Smooth muscle cell (in vitro differentiated cells): Measurements from ENCODE around the gene APBB2. TPM values are rescaled to one million over a fixed set of nuclear protein-coding genes. Genes with fewer than 3 reads are reported as not detected.

Experiments used
- DNase-seq: peaks from one replicate; lab custom pipeline; 2025; ENCODE audit not compliant: unreplicated experiment; lab: John Stamatoyannopoulos, UW
- H2AFZ ChIP-seq: fragments of 200-600 bp; sonication (generic); 2 replicates; pipeline ENCODE4 v1.6.0; 2016; ENCODE audit warnings: antibody characterized with exemption, low read depth, mild to moderate bottlenecking
- H3F3A ChIP-seq: fragments of 200-600 bp; sonication (generic); 2 replicates; pipeline ENCODE4 v1.6.0; 2017; ENCODE audit warnings: antibody characterized with exemption, low read depth
- H3K27ac ChIP-seq: fragments of 200-600 bp; sonication (generic); 2 replicates; pipeline ENCODE4 v1.5.1; 2016; ENCODE audit warnings: low read depth, mild to moderate bottlenecking
- H3K27me3 ChIP-seq: fragments of 200-600 bp; sonication (generic); 2 replicates; pipeline ENCODE4 v1.6.1; 2016; ENCODE audit warnings: low read depth, mild to moderate bottlenecking
- H3K36me3 ChIP-seq: fragments of 200-600 bp; sonication (generic); 2 replicates; pipeline ENCODE4 v1.5.1; 2016; ENCODE audit warnings: low read depth
- H3K4me1 ChIP-seq: fragments of 200-600 bp; sonication (generic); 2 replicates; pipeline ENCODE4 v1.5.1; 2016; ENCODE audit warnings: low read depth
- H3K4me2 ChIP-seq: fragments of 200-600 bp; sonication (generic); 2 replicates; pipeline ENCODE4 v1.6.0; 2016; ENCODE audit warnings: mild to moderate bottlenecking
- H3K4me3 ChIP-seq: fragments of 200-600 bp; sonication (generic); 2 replicates; pipeline ENCODE4 v1.5.1; 2016; ENCODE audit warnings: mild to moderate bottlenecking
- H3K79me2 ChIP-seq: fragments of 200-600 bp; sonication (generic); 2 replicates; pipeline ENCODE4 v1.6.0; 2016; ENCODE audit warnings: low read depth, mild to moderate bottlenecking
- H3K9ac ChIP-seq: fragments of 200-600 bp; sonication (generic); 2 replicates; pipeline ENCODE4 v1.6.0; 2016; ENCODE audit warnings: low read depth
- H3K9me3 ChIP-seq: fragments of 200-600 bp; sonication (generic); replicated peaks from 2 replicates; pipeline ENCODE4 v1.5.1; 2016; ENCODE audit warnings: low read depth
- H4K20me1 ChIP-seq: fragments of 200-600 bp; sonication (generic); 2 replicates; pipeline ENCODE4 v1.6.0; 2016; ENCODE audit warnings: low read depth
- CTCF ChIP-seq: fragments of 200-600 bp; sonication (generic); IDR thresholded peaks from 2 replicates; pipeline ENCODE4 v1.5.1; 2017; ENCODE audit warnings: borderline replicate concordance, mild to moderate bottlenecking, antibody characterized with exemption; ENCODE audit not compliant: insufficient read depth, poor library complexity, severe bottlenecking
- WGBS: methylation state at CpG from one replicate; pipeline ENCODE4 v1.1.7; 2016; ENCODE audit warnings: low lambda C conversion rate; 5-methylcytosine and 5-hydroxymethylcytosine counted together
- polyA plus RNA-seq: library from polyadenylated mRNA; unstranded; fragments of >200 nt; fragmentation: Nextera tagmentation; extraction: Ambion mirVana; gene quantifications from 2 replicates; pipeline ENCODE4 v1.2.1, GENCODE V29; 2016
- total RNA-seq: library from RNA; depleted of rRNA; stranded (reverse); fragments of >200 nt; gene quantifications from 2 replicates; pipeline ENCODE4 v1.2.3, GENCODE V29; 2014

Gene APBB2
- total and polyA plus RNA-seq, 2 experiments from 2014 or later, result 22.1 to 60.9 TPM

DNA sequence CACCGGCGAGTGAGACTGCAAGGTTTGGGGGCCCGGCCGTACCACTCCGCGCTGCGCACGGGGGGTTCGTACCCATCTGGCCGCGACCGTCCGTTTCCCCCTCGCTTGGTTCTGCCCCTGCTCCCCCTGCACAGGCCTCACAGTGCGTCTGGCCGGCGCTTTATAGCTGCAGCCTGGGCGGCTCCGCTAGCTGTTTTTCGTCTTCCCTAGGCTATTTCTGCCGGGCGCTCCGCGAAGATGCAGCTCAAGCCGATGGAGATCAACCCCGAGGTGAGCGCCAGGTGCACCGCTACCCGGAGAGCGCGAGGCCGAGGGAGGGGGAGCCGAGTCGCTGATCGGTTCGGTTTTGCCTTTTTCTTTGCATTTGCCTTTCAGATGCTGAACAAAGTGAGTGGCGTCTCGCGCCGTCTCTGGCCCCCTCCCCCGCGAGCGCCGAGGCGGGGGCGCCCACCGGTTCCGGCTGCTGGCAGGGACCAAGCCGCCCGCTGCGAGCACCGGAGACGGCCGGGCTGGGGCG lies 42.5 kb upstream of the APBB2 start, which contains the start of gene UCHL1:
Gene UCHL1, plus strand, starts transcription at position 189 of the 517 bp plus-strand sequence. Its CDS starts 49 bp downstream, at position 238.
- H3K27me3 ChIP-seq, result no peaks in the 10 kb centered on the region
- DNase-seq, result peak; percentile 33
- H3K4me3 ChIP-seq, result peak within 1 kb of the TSS; percentile 77
- H3K4me1 ChIP-seq, result peaks cover 3% of the 10 kb centered on the region
- no peaks in the 10 kb centered on the region for H3K79me2 ChIP-seq
- WGBS, result under 1% methylated on average over 53 of the region's 55 CpGs
- H3K4me2 ChIP-seq, result peak within 1 kb of the TSS; percentile 93
- no peak within 1 kb of the TSS for H3K27ac ChIP-seq
- H3K9me3 ChIP-seq, result no peaks in the 10 kb centered on the region
- peak within 1 kb of the TSS; percentile 91 for H2AFZ ChIP-seq
- peaks cover 7% of the 10 kb centered on the region for H3F3A ChIP-seq
- no peak for TF ChIP-seq CTCF
- no peaks in the 10 kb centered on the region for H3K36me3 ChIP-seq
- H4K20me1 ChIP-seq, result peaks cover 5% of the 10 kb centered on the region
- peak within 1 kb of the TSS; percentile 49 for H3K9ac ChIP-seq

- no peak overlapping the region for H3K9ac ChIP-seq
These were observed 41.9 kb upstream of the APBB2 start for GRCh38 chr4:41256131-41256739.

DNA sequence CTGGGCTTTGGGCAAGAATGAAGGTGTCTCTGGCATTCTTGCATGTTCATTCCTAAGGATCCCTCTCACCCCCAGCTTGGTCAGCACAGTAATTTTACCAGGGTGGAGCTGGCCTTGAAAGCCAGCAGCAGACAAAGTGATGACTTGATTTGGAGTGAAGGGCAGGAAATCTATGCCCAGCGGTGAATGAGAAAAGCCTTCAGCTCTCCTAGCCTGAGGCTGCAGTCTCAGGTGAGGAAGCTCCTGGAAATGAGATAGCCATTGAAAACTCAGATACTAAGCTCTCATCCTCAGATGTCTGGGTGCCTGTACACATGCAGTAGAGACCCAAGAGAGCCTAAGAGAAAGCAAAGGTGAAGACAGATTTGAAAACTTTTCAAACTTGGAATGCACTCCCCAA lies 31.6 kb upstream of the APBB2 start:
- 55% methylated on average over 1 of the region's 1 CpG for WGBS
- no peaks in the 10 kb centered on the region for H3K79me2 ChIP-seq
- TF ChIP-seq CTCF, result no peak

More at GRCh38 chr4:41256131-41256739, 41.9 kb upstream of the APBB2 start:
- WGBS, result 5% methylated on average over 13 of the region's 13 CpGs
- DNase-seq, result no peak
- Histone ChIP-seq H3K27me3 (no peaks in the 10 kb centered on the region), H3K36me3 (no peaks in the 10 kb centered on the region), H3F3A (peaks cover 7% of the 10 kb centered on the region), H4K20me1 (peaks cover 5% of the 10 kb centered on the region), H3K4me1 (peaks cover 3% of the 10 kb centered on the region), H3K4me2 (peak overlapping the region; percentile 93), H3K27ac (no peak overlapping the region), H3K9me3 (no peaks in the 10 kb centered on the region), H3K79me2 (no peaks in the 10 kb centered on the region), H2AFZ (peak overlapping the region; percentile 91), H3K4me3 (peak overlapping the region; percentile 77)
- no peak for TF ChIP-seq CTCF

GRCh38 chr4:41241919-41242318 lies 27.6 kb upstream of the APBB2 start:
- Histone ChIP-seq H3K4me1 (no peaks in the 10 kb centered on the region), H3K4me2 (no peak overlapping the region), H3K79me2 (no peaks in the 10 kb centered on the region), H3K36me3 (no peaks in the 10 kb centered on the region), H3F3A (no peaks in the 10 kb centered on the region), H3K9ac (no peak overlapping the region), H2AFZ (no peak overlapping the region), H3K27ac (no peak overlapping the region), H3K4me3 (no peak overlapping the region), H3K27me3 (peaks cover 10% of the 10 kb centered on the region), H4K20me1 (no peaks in the 10 kb centered on the region), H3K9me3 (no peaks in the 10 kb centered on the region)
- TF ChIP-seq CTCF, result no peak
- no peak for DNase-seq
- WGBS, result 100% methylated on average over 1 of the region's 1 CpG

More for the DNA sequence above, 31.6 kb upstream of the APBB2 start:
- Histone ChIP-seq H3K4me2 (no peak overlapping the region), H3K9ac (no peak overlapping the region), H2AFZ (no peak overlapping the region), H3K4me1 (no peaks in the 10 kb centered on the region), H3K4me3 (no peak overlapping the region), H4K20me1 (no peaks in the 10 kb centered on the region), H3F3A (no peaks in the 10 kb centered on the region), H3K9me3 (no peaks in the 10 kb centered on the region), H3K27ac (no peak overlapping the region), H3K27me3 (peaks cover 14% of the 10 kb centered on the region), H3K36me3 (no peaks in the 10 kb centered on the region)
- no peak for DNase-seq
